Activated CD4-positive, alpha-beta T cell treated with anti-CD3 and anti-CD28 coated beads, Interleukin-2, amount 10 ng/mL, durations not matched to agents 7 days and 5 days (primary cell): Measurements from ENCODE around the gene ZNRF2. TPM values are rescaled to one million over a fixed set of nuclear protein-coding genes. Genes with fewer than 3 reads are reported as not detected.
"Not testable (repeated sequence)": the region's sequence is repeated elsewhere in the genome, so short reads cannot be mapped to it uniquely, and the experiment has no call there.

ENCODE experiments used
- CTCF ChIA-PET: fragments of 350-600 bp; sonication (Branson Sonifier 250); formaldehyde crosslinking; loops from one replicate; lab custom pipeline; 2021; ENCODE audit warnings: antibody characterized with exemption; lab: Charles Lee
- POLR2A ChIA-PET: fragments of 350-600 bp; sonication (Branson Sonifier 250); formaldehyde crosslinking; loops from one replicate; lab custom pipeline; 2021; ENCODE audit warnings: antibody characterized with exemption; lab: Charles Lee
- DNase-seq: peaks from one replicate; pipeline ENCODE4 v3.0.0-alpha.2; 2020
- H3K27ac Mint-ChIP-seq: one replicate; pipeline ENCODE4 v1.8.0; 2021; ENCODE audit warnings: mild to moderate bottlenecking, moderate library complexity, mixed read lengths
- H3K27me3 Mint-ChIP-seq: one replicate; pipeline ENCODE4 v1.8.0; 2021; ENCODE audit warnings: mixed read lengths
- H3K36me3 Mint-ChIP-seq: one replicate; pipeline ENCODE4 v1.8.0; 2021; ENCODE audit warnings: low read depth, mixed read lengths
- H3K4me1 Mint-ChIP-seq: one replicate; pipeline ENCODE4 v1.8.0; 2021; ENCODE audit warnings: mixed read lengths
- H3K4me3 Mint-ChIP-seq: one replicate; pipeline ENCODE4 v1.8.0; 2021; ENCODE audit warnings: mild to moderate bottlenecking, moderate library complexity, mixed read lengths
- H3K9me3 Mint-ChIP-seq: one replicate; pipeline ENCODE4 v1.8.0; 2021; ENCODE audit warnings: mixed read lengths
- total RNA-seq, 2 experiments: library from RNA; stranded (reverse); gene quantifications; one replicate each; pipeline ENCODE4 v1.2.3, GENCODE V29; 2021

ZNRF2 gene
- total RNA-seq, 2 experiments from 2014 or later, result 16.8 to 18.5 TPM

DNA sequence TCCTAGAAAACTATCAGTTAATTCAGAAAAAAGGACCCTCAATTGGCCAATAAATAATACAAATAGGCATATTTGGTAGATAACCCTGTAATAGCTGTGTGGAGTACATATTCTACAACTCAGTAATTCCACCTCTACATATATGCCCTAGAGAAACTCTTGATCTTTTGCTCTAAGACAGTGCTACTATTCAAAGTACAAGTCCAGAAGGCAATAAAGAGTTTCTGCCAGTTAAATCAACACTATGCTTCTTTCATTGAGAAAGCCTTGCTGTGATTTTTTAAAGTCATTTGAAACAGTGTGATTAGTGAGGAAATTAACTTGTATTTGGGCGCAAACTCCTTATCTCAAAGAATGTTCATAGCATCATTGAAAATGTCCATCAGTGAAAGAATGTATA is 75.6 kb downstream of the ZNRF2 start:
- H3K27ac Mint-ChIP-seq, result no peak overlapping the region
- H3K4me1 Mint-ChIP-seq, result peaks cover 4% of the 10 kb centered on the region
- CTCF ChIA-PET, result no interaction called here
- DNase-seq, result no peak
- no peaks in the 10 kb centered on the region for H3K27me3 Mint-ChIP-seq
- H3K36me3 Mint-ChIP-seq, result peaks cover 14% of the 10 kb centered on the region
- no peaks in the 10 kb centered on the region for H3K9me3 Mint-ChIP-seq
- POLR2A ChIA-PET, result no interaction called here
- H3K4me3 Mint-ChIP-seq, result no peak overlapping the region

DNA sequence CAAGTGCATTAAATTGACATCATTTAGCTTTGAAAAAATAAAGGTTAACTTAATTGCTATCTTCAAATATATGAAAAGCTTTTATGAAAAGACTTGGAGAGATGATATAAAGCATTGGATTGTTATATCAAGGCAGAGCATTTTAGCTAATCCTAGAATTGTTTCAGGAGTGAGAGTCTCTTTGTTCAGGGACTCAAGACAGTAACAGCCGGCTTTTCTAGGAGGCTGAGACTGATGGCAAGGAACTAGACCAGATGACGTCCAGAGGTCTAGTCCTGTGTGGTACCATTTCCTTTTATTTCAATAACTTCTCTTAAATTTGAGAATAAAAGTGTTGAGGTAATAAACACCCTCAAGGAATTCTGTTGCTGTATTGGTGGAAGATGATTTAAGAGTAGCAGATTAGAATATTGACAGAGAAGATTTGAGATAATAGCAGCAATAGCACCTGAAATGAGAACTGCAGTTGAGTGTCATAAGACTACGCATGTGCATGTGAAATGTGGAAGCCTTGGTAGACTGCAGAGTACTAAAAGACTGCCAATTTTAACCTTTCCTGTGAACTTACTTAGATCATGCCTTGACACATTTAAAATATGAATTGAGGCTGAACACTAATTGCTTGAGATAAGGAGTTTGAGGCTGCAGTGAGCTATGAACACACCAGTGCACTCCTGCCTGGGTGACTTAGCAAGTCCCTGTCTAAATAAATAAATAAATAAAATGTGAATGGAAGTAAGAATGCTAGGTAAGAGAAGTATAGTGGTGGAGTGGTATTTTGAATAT is 79.6 kb downstream of the ZNRF2 start:
- ChIA-PET CTCF (interaction anchor here (1.1 kb wide), 1 partner anchor 41 kb away, joined by 3 read pairs; no protein-coding TSS in a partner anchor), POLR2A (no interaction called here)
- H3K4me3 Mint-ChIP-seq, result no peak overlapping the region
- no peak overlapping the region for H3K27ac Mint-ChIP-seq
- DNase-seq, result no peak
- no peaks in the 10 kb centered on the region for H3K4me1 Mint-ChIP-seq
- H3K9me3 Mint-ChIP-seq, result no peaks in the 10 kb centered on the region
- peaks cover 4% of the 10 kb centered on the region for H3K36me3 Mint-ChIP-seq
- no peaks in the 10 kb centered on the region for H3K27me3 Mint-ChIP-seq

DNA sequence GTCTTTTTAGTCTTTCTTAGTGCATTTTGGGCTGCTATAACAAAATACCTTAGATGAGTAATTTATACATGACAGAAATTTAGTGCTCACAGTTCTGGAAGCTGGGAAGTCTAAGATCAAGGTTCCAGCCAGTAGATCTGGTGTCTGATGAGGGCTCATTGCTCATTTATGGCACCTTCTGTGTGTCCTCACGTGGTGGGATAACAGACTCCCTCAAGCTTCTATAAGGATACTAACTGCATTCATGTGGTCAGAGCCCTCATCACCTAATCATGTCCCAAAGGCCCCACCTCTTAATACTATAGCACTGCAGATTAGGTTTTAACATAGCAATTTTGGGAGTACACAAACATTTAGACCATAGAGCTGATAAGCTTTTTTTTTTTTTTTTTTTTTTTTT is 80.4 kb downstream of the ZNRF2 start:
- Mint-ChIP-seq H3K27me3 (no peaks in the 10 kb centered on the region), H3K9me3 (no peaks in the 10 kb centered on the region), H3K27ac (no peak overlapping the region), H3K36me3 (peaks cover 4% of the 10 kb centered on the region), H3K4me1 (no peaks in the 10 kb centered on the region), H3K4me3 (no peak overlapping the region)
- CTCF ChIA-PET, result no interaction called here
- POLR2A ChIA-PET, result no interaction called here
- no peak for DNase-seq

DNA sequence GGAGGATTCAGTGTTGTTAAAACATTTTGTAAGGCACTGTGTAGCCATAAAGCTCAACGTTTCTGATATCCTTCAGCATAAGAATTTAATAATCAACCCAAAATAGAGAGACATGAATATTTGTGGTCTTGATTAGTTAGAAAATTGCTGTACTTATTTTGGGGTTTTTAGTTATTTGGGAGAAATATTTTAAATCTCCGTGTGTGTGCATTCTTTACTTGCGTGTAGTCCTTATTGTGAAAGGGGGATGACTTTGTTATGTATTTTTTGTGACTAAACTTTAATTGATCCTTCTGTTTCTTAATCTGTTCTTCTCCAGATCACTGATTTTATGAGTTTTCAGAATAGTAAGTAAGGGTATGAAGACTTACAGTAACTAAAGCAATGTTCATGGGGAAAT is 81.2 kb downstream of the ZNRF2 start:
- Mint-ChIP-seq H3K36me3 (peaks cover 6% of the 10 kb centered on the region), H3K4me1 (no peaks in the 10 kb centered on the region), H3K27ac (no peak overlapping the region), H3K9me3 (no peaks in the 10 kb centered on the region), H3K27me3 (no peaks in the 10 kb centered on the region), H3K4me3 (no peak overlapping the region)
- POLR2A ChIA-PET, result no interaction called here
- no peak for DNase-seq
- CTCF ChIA-PET, result no interaction called here

DNA sequence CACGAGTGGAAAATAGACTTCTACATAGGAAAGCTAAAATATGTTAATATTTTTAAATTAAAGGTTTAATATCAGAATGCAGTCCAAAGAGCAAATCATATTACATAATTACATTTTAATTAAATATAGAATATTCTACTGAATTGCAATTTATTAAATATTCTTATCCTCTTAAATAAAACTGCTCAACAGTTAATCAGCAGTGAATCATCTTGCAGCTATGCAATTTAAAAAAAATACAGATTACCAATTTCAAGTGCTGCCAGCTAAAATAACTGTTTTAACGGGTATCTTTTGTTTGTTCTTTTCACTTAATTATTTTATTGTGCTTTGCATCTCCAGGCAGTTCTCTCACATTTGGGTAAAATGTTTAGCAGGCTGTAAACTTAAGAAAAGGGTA is 82.2 kb downstream of the ZNRF2 start:
- POLR2A ChIA-PET, result no interaction called here
- no peaks in the 10 kb centered on the region for H3K4me1 Mint-ChIP-seq

DNA sequence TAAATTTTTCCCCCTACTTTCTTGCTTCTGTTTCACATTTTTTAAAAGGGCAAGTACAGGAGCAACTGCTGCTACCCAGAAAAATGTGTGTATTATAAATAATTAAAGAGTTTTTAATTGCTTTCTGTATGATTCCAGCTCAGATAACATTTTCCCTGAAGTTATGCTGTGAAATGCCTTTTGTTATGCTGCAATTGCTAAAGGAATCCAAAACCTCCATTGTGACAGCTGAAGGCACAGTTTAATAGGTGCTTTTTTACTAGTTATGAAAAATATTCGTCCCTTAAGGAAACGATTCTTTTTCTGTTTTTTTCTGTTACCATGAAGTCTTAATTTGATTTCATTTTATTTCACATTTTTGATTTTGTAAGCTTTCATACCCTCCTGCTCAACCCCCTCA is 83.2 kb downstream of the ZNRF2 start:
- Mint-ChIP-seq H3K27me3 (no peaks in the 10 kb centered on the region), H3K4me3 (no peak overlapping the region), H3K27ac (no peak overlapping the region)

More for the DNA sequence above, 82.2 kb downstream of the ZNRF2 start:
- CTCF ChIA-PET, result no interaction called here
- DNase-seq, result no peak
- no peak overlapping the region for H3K27ac Mint-ChIP-seq
- no peak overlapping the region for H3K4me3 Mint-ChIP-seq
- H3K36me3 Mint-ChIP-seq, result peaks cover 10% of the 10 kb centered on the region
- no peaks in the 10 kb centered on the region for H3K27me3 Mint-ChIP-seq
- no peaks in the 10 kb centered on the region for H3K9me3 Mint-ChIP-seq

DNA sequence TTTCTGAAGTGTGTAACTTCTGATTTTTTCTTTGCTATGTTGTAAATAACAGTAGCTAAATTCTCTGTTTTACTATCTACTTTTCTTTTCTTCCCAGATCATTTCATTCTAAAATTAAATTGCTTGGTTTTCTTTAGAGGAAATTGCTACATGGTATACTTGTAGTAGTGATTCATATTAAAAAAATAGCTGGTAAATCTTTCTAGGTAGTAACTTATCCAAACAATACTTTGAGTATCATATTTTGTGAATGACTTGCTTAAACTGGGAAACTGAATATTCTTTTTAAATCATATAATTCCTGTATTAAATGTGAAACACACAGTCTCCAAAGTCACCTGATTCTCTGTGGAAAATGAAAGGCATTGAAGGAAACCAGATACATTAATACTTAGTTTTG is 85.5 kb downstream of the ZNRF2 start:
- no peaks in the 10 kb centered on the region for H3K9me3 Mint-ChIP-seq
- H3K27ac Mint-ChIP-seq, result no peak overlapping the region
- ChIA-PET CTCF (no interaction called here), POLR2A (interaction anchor here (0.6 kb wide), 1 partner anchor 445 kb away, joined by 3 read pairs; no protein-coding TSS in a partner anchor)
- H3K4me3 Mint-ChIP-seq, result no peak overlapping the region
- H3K4me1 Mint-ChIP-seq, result no peaks in the 10 kb centered on the region
- no peaks in the 10 kb centered on the region for H3K27me3 Mint-ChIP-seq
- H3K36me3 Mint-ChIP-seq, result peaks cover 12% of the 10 kb centered on the region
- DNase-seq, result no peak

More for the DNA sequence above, 83.2 kb downstream of the ZNRF2 start:
- H3K9me3 Mint-ChIP-seq, result no peaks in the 10 kb centered on the region
- H3K36me3 Mint-ChIP-seq, result peaks cover 12% of the 10 kb centered on the region
- ChIA-PET CTCF (no interaction called here), POLR2A (no interaction called here)
- no peaks in the 10 kb centered on the region for H3K4me1 Mint-ChIP-seq
- DNase-seq, result no peak

DNA sequence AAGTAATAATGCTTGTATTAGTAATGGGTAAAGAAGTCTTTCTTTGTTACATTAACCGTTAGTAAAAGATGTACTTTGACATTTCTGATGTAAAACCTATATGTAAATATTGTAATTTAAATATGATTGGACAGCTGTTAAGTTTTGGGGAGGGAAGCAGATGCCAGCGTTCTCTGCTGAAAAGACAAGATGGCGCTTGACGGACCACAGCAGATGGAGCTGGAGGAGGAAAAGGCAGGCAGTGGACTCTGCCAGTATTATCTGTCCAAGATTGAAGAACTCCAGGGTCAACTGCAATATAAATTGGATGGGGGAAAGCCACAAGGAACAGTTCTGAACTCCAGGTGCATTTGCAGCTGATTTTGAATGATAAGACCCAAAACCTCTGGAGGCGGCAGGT is 86.9 kb downstream of the ZNRF2 start:
- H3K36me3 Mint-ChIP-seq, result peaks cover 9% of the 10 kb centered on the region
- no peaks in the 10 kb centered on the region for H3K4me1 Mint-ChIP-seq
- POLR2A ChIA-PET, result no interaction called here
- no peaks in the 10 kb centered on the region for H3K9me3 Mint-ChIP-seq
- no peak overlapping the region for H3K27ac Mint-ChIP-seq
- no peaks in the 10 kb centered on the region for H3K27me3 Mint-ChIP-seq
- no peak for DNase-seq
- CTCF ChIA-PET, result interaction anchor here (1.2 kb wide), 1 partner anchor 23 kb away, joined by 4 read pairs; no protein-coding TSS in a partner anchor
- no peak overlapping the region for H3K4me3 Mint-ChIP-seq

DNA sequence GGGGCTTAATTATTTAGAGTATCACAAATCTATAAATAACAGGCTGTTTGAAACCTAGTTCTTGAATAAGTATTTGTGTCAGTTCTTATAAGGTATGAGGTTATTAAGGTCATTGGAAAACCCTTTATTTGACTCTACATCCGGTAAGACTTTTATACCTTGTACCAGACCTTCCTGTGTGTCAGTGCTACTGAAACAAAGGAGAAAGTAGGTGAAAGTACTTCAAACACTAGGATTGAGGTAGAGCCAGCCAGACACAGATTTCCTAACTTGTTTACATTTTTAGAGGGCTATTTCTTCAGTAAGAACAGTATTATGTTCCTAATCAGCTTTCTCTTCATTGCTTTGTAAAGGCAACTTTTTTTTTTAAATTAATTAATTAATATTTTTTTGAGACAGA is 93.9 kb downstream of the ZNRF2 start:
- no peaks in the 10 kb centered on the region for H3K4me1 Mint-ChIP-seq
- H3K4me3 Mint-ChIP-seq, result no peak overlapping the region
- CTCF ChIA-PET, result no interaction called here
- no peak overlapping the region for H3K27ac Mint-ChIP-seq
- peaks cover 2% of the 10 kb centered on the region for H3K36me3 Mint-ChIP-seq
- no peak for DNase-seq
- POLR2A ChIA-PET, result no interaction called here
- H3K9me3 Mint-ChIP-seq, result peaks cover 4% of the 10 kb centered on the region
- no peaks in the 10 kb centered on the region for H3K27me3 Mint-ChIP-seq

DNA sequence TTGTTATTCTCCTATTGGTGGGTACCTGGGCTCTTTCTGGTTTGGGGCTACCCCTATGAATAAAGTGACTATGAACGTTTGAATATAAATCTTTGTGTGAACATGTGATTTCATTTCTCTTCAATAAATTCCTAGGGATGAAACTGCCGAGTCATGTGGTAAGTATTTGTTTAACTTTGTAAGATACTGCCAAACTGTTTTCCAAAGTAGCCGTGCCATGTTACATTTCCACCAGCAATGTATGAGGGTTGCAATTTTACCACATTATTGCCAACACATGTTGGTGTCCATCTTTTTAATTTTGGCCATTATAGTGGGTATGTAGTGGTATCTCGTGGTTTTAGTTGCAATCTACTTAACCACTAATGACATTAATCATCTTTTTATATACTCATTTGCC is 94.7 kb downstream of the ZNRF2 start:
- DNase-seq, result no peak
- ChIA-PET POLR2A (no interaction called here), CTCF (no interaction called here)
- Mint-ChIP-seq H3K27me3 (no peaks in the 10 kb centered on the region), H3K4me3 (no peak overlapping the region), H3K9me3 (peaks cover 6% of the 10 kb centered on the region), H3K27ac (no peak overlapping the region), H3K36me3 (peaks cover 2% of the 10 kb centered on the region), H3K4me1 (no peaks in the 10 kb centered on the region)

DNA sequence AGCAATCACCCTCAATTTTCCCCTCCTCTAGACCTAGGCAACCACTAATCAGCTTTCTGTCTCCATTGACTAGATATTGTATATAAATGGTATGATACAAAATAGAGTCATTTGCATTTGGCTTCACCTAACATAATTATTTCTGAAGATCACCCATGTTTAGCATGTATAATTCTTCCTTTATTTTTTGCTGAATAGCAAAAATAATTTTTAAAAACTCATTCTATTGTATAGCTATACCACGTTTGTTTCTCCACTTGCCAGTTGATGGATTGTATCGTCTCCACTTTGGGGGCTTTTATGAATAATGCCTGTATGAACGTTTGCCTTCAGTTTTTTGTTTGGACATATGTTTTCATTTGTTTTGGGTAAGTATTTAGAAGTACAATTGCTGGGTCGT is 95.3 kb downstream of the ZNRF2 start:
- H3K27me3 Mint-ChIP-seq, result no peaks in the 10 kb centered on the region
- DNase-seq, result no peak
- H3K4me1 Mint-ChIP-seq, result no peaks in the 10 kb centered on the region
- ChIA-PET CTCF (no interaction called here), POLR2A (interaction anchor here (0.6 kb wide), 1 partner anchor 258 kb away, joined by 3 read pairs; no protein-coding TSS in a partner anchor)
- H3K4me3 Mint-ChIP-seq, result no peak overlapping the region
- peaks cover 9% of the 10 kb centered on the region for H3K9me3 Mint-ChIP-seq
- no peak overlapping the region for H3K27ac Mint-ChIP-seq
- H3K36me3 Mint-ChIP-seq, result peaks cover 2% of the 10 kb centered on the region

DNA sequence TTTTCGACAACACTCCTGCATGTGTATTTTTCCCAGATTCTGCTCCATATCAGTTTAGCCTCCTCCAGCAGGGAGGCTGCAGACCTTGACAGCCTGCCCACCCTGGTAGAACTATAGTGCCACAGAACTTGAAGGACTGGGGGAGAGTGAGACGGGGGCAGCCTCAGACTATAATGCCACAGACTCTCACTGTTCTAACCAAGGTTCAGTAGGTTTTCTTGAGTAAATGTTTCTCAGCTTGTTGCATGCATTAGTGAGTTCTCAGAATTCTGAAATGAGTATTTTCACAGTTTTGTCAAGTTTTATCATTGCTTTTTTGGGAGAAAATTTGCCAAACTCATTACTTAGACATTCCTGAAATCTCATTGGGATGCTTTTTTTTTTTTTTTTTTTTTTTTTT is 95.9 kb downstream of the ZNRF2 start:
- Mint-ChIP-seq H3K4me3 (no peak overlapping the region), H3K4me1 (no peaks in the 10 kb centered on the region), H3K27me3 (no peaks in the 10 kb centered on the region), H3K27ac (no peak overlapping the region), H3K36me3 (peaks cover 2% of the 10 kb centered on the region), H3K9me3 (peaks cover 9% of the 10 kb centered on the region)
- CTCF ChIA-PET, result no interaction called here
- POLR2A ChIA-PET, result no interaction called here
- DNase-seq, result no peak

DNA sequence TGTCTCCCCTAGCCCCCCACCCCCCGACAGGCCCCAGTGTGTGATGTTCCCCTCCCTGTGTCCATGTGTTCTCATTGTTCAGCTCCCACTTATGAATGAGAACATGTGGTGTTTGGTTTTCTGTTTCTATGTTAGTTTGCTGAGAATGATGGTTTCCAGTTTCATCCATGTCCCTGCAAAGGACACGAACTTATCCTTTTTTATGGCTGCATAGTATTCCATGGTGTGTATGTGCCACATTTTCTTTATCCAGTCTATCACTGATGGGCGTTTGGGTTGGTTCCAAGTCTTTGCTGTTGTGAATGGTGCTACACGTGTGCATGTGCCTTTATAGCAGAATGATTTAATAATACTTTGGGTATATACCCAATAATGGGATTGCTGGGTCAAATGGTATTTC is 96.4 kb downstream of the ZNRF2 start:
- H3K36me3 Mint-ChIP-seq, CTCF ChIA-PET, H3K9me3 Mint-ChIP-seq, DNase-seq, H3K27ac Mint-ChIP-seq, POLR2A ChIA-PET, H3K4me1 Mint-ChIP-seq, H3K4me3 Mint-ChIP-seq, H3K27me3 Mint-ChIP-seq: not testable (repeated sequence)

DNA sequence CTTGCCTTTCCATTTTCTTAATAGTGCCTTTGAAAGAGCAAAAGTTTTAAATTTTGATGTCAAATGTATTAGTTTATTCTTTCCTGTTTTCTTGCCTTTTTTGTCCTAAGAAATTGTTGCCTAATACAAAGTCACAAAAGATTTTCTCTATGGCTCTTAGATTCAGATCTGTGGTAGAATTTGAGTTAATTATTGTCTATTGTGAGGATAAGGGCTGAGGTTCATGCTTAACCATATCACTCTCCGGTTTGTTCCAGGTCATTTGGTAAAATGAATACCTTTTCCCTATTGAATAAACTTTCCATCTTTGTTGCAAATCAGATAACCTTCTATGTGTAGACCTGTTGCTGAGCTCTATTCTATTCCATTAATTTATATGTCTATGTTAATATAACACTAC is 98.2 kb downstream of the ZNRF2 start:
- Mint-ChIP-seq H3K4me3 (no peak overlapping the region), H3K27me3 (no peaks in the 10 kb centered on the region), H3K27ac (no peak overlapping the region), H3K36me3 (peaks cover 2% of the 10 kb centered on the region), H3K9me3 (peaks cover 9% of the 10 kb centered on the region), H3K4me1 (peaks cover 1% of the 10 kb centered on the region)
- ChIA-PET POLR2A (no interaction called here), CTCF (no interaction called here)
- DNase-seq, result no peak
